ENCODE results near the gene ZRANB2.

DNA sequence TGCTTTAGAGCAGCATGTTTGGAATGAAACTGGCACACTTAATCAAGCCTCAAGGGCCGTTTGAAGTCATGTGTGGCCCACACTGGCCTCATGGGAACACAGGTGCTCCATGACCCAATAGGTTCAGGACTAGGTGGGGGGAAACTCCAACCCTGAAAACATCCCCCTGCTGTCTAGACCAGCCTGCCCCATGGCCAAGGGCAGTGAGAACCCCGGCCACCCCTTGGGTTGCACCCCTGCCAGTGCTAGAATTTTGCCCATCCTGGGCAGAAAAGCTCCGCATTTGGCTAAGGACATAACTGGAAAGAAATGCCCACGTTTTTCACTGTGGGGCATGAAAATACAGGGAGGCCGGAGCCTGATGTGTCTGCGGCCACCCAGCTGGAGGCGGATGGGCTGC, 27.1 kb downstream of the ZRANB2 start:
- TF ChIP-seq EZH2 (IDR thresholded peaks at IDR 0.05; ENCODE audit: insufficient read depth, poor library complexity, severe bottlenecking): no peak
- no peak for TF ChIP-seq EZH2phosphoT487 (IDR thresholded peaks at IDR 0.05; ENCODE audit: insufficient read depth, low read depth)
